A549 (cell line): ENCODE measurements around the gene KCNQ1. TPM values are rescaled to one million over a fixed set of nuclear protein-coding genes. Genes with fewer than 3 reads are reported as not detected.

Experiments
- ATAC-seq, 2 experiments: fragments of 200-7000 bp in 1 of 2; fragments of >200 bp in 1 of 2; cut with Nextera tagmentation in 1 of 2; cut with Tn5 transposase in 1 of 2; 3 replicates each; pipeline versions ENCODE4 v1.8.0 to v1.9.1; 2018 to 2020; ENCODE audit warnings: mild to moderate bottlenecking in 1 of 2, moderate library complexity in 1 of 2
- CTCF ChIA-PET: fragments of 300-600 bp; sonication (Branson Sonifier 250); formaldehyde crosslinking; extraction: SDS; loops from one replicate; lab custom pipeline; 2021; ENCODE audit warnings: antibody characterized with exemption, inconsistent platforms; lab: Yijun Ruan, JAX
- POLR2A ChIA-PET: fragments of 350-600 bp; formaldehyde crosslinking; extraction: SDS; loops from one replicate; lab custom pipeline; 2021; ENCODE audit warnings: antibody characterized with exemption, inconsistent platforms; lab: Yijun Ruan, JAX
- DNase-seq, 2 experiments: peaks; one replicate each; pipeline versions ENCODE4 v3.0.0 to v3.0.0-alpha.2; 2011 to 2016; ENCODE audit warnings: low read depth in 1 of 2, low spot score in 1 of 2
- FAIRE-seq: peaks from 2 replicates; lab custom pipeline; 2011; peaks lifted over from hg19 to GRCh38; lab: Jason Lieb, UNC
- H3K27ac ChIP-seq, 2 experiments: fragments of >200 bp; sonication (Bioruptor Twin); formaldehyde crosslinking; 3 replicates each; pipeline ENCODE4 v1.5.1; 2016 to 2017
- H3K4me1 ChIP-seq: fragments of >200 bp; sonication (Bioruptor Twin); formaldehyde crosslinking; 3 replicates; pipeline ENCODE4 v1.6.1; 2016
- H3K4me2 ChIP-seq: fragments of >200 bp; sonication (Bioruptor Twin); formaldehyde crosslinking; 3 replicates; pipeline ENCODE4 v1.6.1; 2016
- H3K4me3 ChIP-seq: fragments of >200 bp; sonication (Bioruptor Twin); formaldehyde crosslinking; 3 replicates; pipeline ENCODE4 v1.5.1; 2016
- H3K9me3 ChIP-seq: fragments of >200 bp; sonication (Bioruptor Twin); formaldehyde crosslinking; 3 replicates; pipeline ENCODE4 v1.6.1; 2016
- CHD2 ChIP-seq: fragments of 150-350 bp; IDR thresholded peaks from 2 replicates; pipeline ENCODE4 v1.6.1; 2014; ENCODE audit warnings: low read length; ENCODE audit not compliant: partially characterized antibody
- CHD4 ChIP-seq: fragments of 200-600 bp; sonication (generic); IDR thresholded peaks from 2 replicates; pipeline ENCODE4 v1.6.1; 2016; ENCODE audit warnings: antibody characterized with exemption, mild to moderate bottlenecking, borderline replicate concordance
- ESRRA ChIP-seq: fragments of 150-350 bp; IDR thresholded peaks from 2 replicates; pipeline ENCODE4 v1.6.1; 2014; ENCODE audit warnings: mild to moderate bottlenecking, low read length, borderline replicate concordance
- FOSB ChIP-seq: fragments of 250-450 bp; sonication (Bioruptor Pico); IDR thresholded peaks from 2 replicates; pipeline ENCODE4 v1.5.0; 2020; ENCODE audit warnings: mild to moderate bottlenecking, moderate library complexity
- HDAC2 ChIP-seq: fragments of 200-600 bp; sonication (generic); IDR thresholded peaks from 2 replicates; pipeline ENCODE4 v1.6.1; 2016
- HEYL ChIP-seq: fragments of 250-450 bp; sonication (Bioruptor Pico); IDR thresholded peaks from 2 replicates; pipeline ENCODE4 v1.8.0; 2021; ENCODE audit warnings: mild to moderate bottlenecking, moderate library complexity
- HOXA7 ChIP-seq: fragments of 250-450 bp; sonication (Bioruptor Pico); IDR thresholded peaks from 2 replicates; pipeline ENCODE4 v1.5.0; 2020; ENCODE audit warnings: mild to moderate bottlenecking, moderate library complexity
- HOXB5 ChIP-seq: fragments of 250-450 bp; sonication (Bioruptor Pico); IDR thresholded peaks from 2 replicates; pipeline ENCODE4 v1.5.0; 2020; ENCODE audit warnings: mild to moderate bottlenecking, moderate library complexity
- JUN ChIP-seq, 2 experiments: fragments of >200 bp; sonication (Bioruptor Twin); formaldehyde crosslinking; IDR thresholded peaks; 2 replicates in 1 of 2; 3 replicates in 1 of 2; pipeline ENCODE4 v1.6.1; 2016 to 2017
- MAFK ChIP-seq: fragments of 450-650 bp; IDR thresholded peaks from 2 replicates; pipeline ENCODE4 v1.6.1; 2014; ENCODE audit not compliant: partially characterized antibody
- PHF8 ChIP-seq: fragments of 200-600 bp; sonication (generic); IDR thresholded peaks from 2 replicates; pipeline ENCODE4 v1.6.1; 2016; ENCODE audit warnings: low read depth, mild to moderate bottlenecking, antibody characterized with exemption, moderate library complexity, borderline replicate concordance
- POLR2A ChIP-seq: IDR thresholded peaks from 2 replicates; pipeline ENCODE4 v1.6.1; 2012; ENCODE audit warnings: mild to moderate bottlenecking, low read length
- RARB ChIP-seq: fragments of 250-450 bp; sonication (Bioruptor Pico); IDR thresholded peaks from 2 replicates; pipeline ENCODE4 v1.8.0; 2021; ENCODE audit warnings: mild to moderate bottlenecking, moderate library complexity
- RFX5 ChIP-seq: fragments of 450-650 bp; IDR thresholded peaks from 2 replicates; pipeline ENCODE4 v1.7.1; 2014; ENCODE audit warnings: antibody characterized with exemption, mild to moderate bottlenecking, moderate library complexity
- SREBF2 ChIP-seq: fragments of 450-650 bp; IDR thresholded peaks from 2 replicates; pipeline ENCODE4 v1.6.1; 2014; ENCODE audit warnings: mild to moderate bottlenecking, moderate library complexity
- ZFP36 ChIP-seq: fragments of 450-650 bp; IDR thresholded peaks from 2 replicates; pipeline ENCODE4 v1.6.1; 2014; ENCODE audit warnings: borderline replicate concordance; ENCODE audit not compliant: partially characterized antibody
- WGBS: methylation state at CpG from one replicate; pipeline ENCODE4 v1.1.6; 2017; ENCODE audit errors: missing lambda C conversion rate; 5-methylcytosine and 5-hydroxymethylcytosine counted together
- polyA plus RNA-seq, 4 experiments: library from polyadenylated mRNA; depleted of rRNA in 3 of 4; stranded (reverse); fragments of >200 nt; fragmentation: RNase III in 1 of 4; extraction: RNeasy Plus Mini Kit Qiagen cat#74134 plus additional on column Dnase treatment in 1 of 4; gene quantifications; 2 replicates in 3 of 4; 3 replicates in 1 of 4; pipeline ENCODE4 v1.2.3, GENCODE V29; 2011 to 2017
- TF ChIP-seq, protein P1 (sequence below): IDR thresholded peaks from 2 replicates; pipeline ENCODE4 v1.6.1; 2012
- TF ChIP-seq, protein P2 (sequence below): fragments of >200 bp; sonication (Bioruptor Twin); formaldehyde crosslinking; IDR thresholded peaks from 3 replicates; pipeline ENCODE4 v1.6.1; 2016
- TF ChIP-seq, protein P3 (sequence below): fragments of 200-600 bp; sonication (generic); IDR thresholded peaks from 2 replicates; pipeline ENCODE4 v1.6.1; 2016; ENCODE audit warnings: antibody characterized with exemption, mild to moderate bottlenecking, moderate library complexity
- TF ChIP-seq, protein P4 (sequence below): IDR thresholded peaks from 2 replicates; pipeline ENCODE4 v1.6.1; 2012; ENCODE audit warnings: low read depth, borderline replicate concordance
- TF ChIP-seq, protein P5 (sequence below): fragments of 450-650 bp; IDR thresholded peaks from 2 replicates; pipeline ENCODE4 v1.6.1; 2014; ENCODE audit warnings: antibody characterized with exemption
- TF ChIP-seq, protein P6 (sequence below): IDR thresholded peaks from 2 replicates; pipeline ENCODE4 v1.6.1; 2012

KCNQ1 gene
- polyA plus RNA-seq, 2 of the 4 experiments (the other 2 are of a cell fraction) = 0.14 to 0.17 TPM

DNA sequence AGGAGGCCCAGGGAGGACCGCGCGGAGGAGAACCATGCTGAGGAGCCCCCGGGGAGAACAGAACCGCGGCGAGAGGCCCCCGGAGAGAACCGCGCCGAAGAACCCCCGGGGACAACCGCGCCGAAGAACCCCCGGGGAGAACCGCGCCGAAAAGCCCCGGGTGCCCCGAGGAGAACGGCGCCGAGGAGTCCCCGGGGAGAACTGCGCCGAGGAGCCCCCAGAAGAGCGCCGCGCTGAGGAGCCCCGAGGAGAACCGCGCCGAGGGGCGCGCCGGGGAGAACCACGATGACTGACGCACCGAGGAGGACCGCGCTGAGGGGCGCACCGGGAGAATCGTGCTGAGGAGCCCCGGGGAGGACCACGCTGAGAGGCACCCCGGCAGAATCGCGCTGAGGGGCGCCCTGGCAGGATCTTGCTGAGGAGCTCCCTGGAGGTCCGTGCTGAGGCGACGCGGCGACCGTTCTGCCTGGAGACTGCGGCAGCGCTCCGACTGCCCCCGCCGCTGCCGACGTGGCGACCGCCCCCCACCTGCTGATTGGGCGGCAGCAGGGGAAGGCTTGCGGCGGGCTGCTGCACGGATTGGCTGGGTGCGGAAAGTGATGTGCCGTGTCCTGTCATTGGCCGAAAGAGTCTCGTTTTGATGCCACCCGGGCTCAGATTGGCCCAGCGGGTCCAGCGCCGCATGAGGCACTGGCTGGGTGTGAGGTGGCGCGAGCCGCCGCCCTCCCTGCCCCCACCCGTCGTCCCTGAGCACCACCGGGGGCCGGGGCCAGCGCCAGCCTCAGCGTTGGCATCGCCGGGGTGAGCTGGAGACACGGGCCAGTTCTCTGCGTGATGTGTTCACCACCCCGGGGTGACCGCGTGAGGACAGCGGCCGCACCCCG is 255.0 kb downstream of the KCNQ1 start, which contains the start of gene KCNQ1OT1:
KCNQ1OT1 (minus strand) TSS at position 464 of the 884 bp plus-strand sequence.
- peak within 1 kb of the TSS; percentile 99 for H3K27ac ChIP-seq
- H3K4me2 ChIP-seq = peak within 1 kb of the TSS; percentile 97
- peak within 1 kb of the TSS; percentile 89 for H3K4me3 ChIP-seq
- H3K4me1 ChIP-seq = peaks cover 16% of the 10 kb centered on the region; the same call in 2 of the 3 replicates
- peak; percentile 95 to 98 for DNase-seq
- peak; percentile 85 for FAIRE-seq
- TF ChIP-seq, protein P1, sequence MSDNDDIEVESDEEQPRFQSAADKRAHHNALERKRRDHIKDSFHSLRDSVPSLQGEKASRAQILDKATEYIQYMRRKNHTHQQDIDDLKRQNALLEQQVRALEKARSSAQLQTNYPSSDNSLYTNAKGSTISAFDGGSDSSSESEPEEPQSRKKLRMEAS = peak; percentile 71; the same call in 1 of the 2 replicates
- TF ChIP-seq HOXA7 (CRISPR knock-in tag) (no peak), MAFK (no peak), HEYL (CRISPR knock-in tag) (no peak), RFX5 (peak; percentile 91), JUN (IDR thresholded peaks at IDR 0.05) (peak; percentile 0 to 61; a peak in 2 of 5 replicates), PHF8 (peak; percentile 55), SREBF2 (peak; percentile 14; the same call in 1 of the 2 replicates), POLR2A (peak; percentile 99), HOXB5 (CRISPR knock-in tag) (no peak)
- TF ChIP-seq, protein P2, sequence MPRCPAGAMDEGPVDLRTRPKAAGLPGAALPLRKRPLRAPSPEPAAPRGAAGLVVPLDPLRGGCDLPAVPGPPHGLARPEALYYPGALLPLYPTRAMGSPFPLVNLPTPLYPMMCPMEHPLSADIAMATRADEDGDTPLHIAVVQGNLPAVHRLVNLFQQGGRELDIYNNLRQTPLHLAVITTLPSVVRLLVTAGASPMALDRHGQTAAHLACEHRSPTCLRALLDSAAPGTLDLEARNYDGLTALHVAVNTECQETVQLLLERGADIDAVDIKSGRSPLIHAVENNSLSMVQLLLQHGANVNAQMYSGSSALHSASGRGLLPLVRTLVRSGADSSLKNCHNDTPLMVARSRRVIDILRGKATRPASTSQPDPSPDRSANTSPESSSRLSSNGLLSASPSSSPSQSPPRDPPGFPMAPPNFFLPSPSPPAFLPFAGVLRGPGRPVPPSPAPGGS = peak; percentile 87
- TF ChIP-seq, protein P3, sequence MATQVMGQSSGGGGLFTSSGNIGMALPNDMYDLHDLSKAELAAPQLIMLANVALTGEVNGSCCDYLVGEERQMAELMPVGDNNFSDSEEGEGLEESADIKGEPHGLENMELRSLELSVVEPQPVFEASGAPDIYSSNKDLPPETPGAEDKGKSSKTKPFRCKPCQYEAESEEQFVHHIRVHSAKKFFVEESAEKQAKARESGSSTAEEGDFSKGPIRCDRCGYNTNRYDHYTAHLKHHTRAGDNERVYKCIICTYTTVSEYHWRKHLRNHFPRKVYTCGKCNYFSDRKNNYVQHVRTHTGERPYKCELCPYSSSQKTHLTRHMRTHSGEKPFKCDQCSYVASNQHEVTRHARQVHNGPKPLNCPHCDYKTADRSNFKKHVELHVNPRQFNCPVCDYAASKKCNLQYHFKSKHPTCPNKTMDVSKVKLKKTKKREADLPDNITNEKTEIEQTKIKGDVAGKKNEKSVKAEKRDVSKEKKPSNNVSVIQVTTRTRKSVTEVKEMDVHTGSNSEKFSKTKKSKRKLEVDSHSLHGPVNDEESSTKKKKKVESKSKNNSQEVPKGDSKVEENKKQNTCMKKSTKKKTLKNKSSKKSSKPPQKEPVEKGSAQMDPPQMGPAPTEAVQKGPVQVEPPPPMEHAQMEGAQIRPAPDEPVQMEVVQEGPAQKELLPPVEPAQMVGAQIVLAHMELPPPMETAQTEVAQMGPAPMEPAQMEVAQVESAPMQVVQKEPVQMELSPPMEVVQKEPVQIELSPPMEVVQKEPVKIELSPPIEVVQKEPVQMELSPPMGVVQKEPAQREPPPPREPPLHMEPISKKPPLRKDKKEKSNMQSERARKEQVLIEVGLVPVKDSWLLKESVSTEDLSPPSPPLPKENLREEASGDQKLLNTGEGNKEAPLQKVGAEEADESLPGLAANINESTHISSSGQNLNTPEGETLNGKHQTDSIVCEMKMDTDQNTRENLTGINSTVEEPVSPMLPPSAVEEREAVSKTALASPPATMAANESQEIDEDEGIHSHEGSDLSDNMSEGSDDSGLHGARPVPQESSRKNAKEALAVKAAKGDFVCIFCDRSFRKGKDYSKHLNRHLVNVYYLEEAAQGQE = no peak
- TF ChIP-seq, protein P4, sequence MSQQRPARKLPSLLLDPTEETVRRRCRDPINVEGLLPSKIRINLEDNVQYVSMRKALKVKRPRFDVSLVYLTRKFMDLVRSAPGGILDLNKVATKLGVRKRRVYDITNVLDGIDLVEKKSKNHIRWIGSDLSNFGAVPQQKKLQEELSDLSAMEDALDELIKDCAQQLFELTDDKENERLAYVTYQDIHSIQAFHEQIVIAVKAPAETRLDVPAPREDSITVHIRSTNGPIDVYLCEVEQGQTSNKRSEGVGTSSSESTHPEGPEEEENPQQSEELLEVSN = 0 out of 2 replicates have a peak, but pooled peaks have one; percentile 23
- TF ChIP-seq, protein P5, sequence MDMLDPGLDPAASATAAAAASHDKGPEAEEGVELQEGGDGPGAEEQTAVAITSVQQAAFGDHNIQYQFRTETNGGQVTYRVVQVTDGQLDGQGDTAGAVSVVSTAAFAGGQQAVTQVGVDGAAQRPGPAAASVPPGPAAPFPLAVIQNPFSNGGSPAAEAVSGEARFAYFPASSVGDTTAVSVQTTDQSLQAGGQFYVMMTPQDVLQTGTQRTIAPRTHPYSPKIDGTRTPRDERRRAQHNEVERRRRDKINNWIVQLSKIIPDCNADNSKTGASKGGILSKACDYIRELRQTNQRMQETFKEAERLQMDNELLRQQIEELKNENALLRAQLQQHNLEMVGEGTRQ = no peak
- WGBS = 59% methylated on average over 72 of the region's 98 CpGs
- H3K9me3 ChIP-seq = no peaks in the 10 kb centered on the region
- peak; percentile 94 to 97 for ATAC-seq
- POLR2A ChIA-PET = interaction anchor here (0.6 to 1.3 kb wide), 5 partner anchors 16 to 299 kb away, joined by 3 to 9 read pairs (median 3); partner anchors contain the start of genes CDKN1C and TSSC4
- CTCF ChIA-PET = no interaction called here

DNA sequence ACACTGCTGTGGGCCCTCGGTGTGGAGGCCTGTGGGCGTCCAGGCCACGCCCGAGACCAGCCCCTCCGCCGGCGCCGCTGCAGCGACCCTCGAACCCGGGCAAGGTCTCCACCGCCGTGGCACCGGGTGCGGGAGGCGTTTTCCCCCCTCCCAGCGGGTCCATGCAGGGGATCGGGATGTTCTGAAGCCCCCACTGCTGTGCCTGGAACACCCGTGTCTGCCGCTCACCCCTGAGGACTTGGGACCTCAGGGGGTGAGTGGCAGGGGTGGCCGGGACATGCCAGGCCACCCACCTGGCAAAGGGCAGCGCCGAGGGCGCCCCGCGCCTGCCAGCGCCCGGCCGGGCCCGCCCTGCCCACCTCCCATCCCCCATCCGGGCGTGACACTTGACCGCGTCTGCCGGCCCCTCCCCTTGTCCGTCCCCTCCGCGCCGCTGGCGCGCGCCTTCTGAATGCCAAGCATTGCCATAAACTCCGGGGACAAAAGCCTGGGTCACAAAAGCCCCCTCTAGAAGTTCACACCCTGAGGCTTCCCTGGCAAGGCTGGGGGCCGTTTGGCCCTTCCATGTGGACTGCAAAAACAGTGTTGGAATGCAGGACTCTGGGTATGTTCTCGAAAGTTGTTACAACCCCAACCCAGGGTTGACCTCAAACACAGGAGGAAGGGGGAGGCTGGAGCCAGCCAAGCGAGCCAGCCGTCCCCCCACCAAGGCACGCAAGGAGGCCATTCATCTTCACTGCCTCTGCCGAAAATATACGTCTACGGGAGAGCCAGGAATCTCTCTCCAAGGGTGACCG is 255.8 kb downstream of the KCNQ1 start:
- POLR2A ChIA-PET = interaction anchor here (0.6 to 1.3 kb wide), 5 partner anchors 17 to 300 kb away, joined by 3 to 9 read pairs (median 3); partner anchors contain the start of genes CDKN1C and TSSC4
- DNase-seq (peak; percentile 52 to 57), FAIRE-seq (no peak), ATAC-seq (peak; percentile 58 to 62; a peak in 5 of 6 replicates)
- Histone ChIP-seq H3K4me3 (peak overlapping the region; percentile 89), H3K27ac (peak overlapping the region; percentile 99), H3K9me3 (no peaks in the 10 kb centered on the region), H3K4me2 (peak overlapping the region; percentile 97), H3K4me1 (peaks cover 16% of the 10 kb centered on the region; the same call in 2 of the 3 replicates)
- TF ChIP-seq ESRRA (no peak), RARB (no peak), ZFP36 (no peak), CHD2 (no peak), HDAC2 (no peak), CHD4 (no peak), FOSB (CRISPR knock-in tag) (no peak), PHF8 (peak; percentile 79), JUN (IDR thresholded peaks at IDR 0.05) (no peak; a peak in 2 of 5 replicates)
- TF ChIP-seq, protein P4 = no peak
- TF ChIP-seq, protein P1 = peak; percentile 6; the same call in 1 of the 2 replicates
- TF ChIP-seq, protein P6, sequence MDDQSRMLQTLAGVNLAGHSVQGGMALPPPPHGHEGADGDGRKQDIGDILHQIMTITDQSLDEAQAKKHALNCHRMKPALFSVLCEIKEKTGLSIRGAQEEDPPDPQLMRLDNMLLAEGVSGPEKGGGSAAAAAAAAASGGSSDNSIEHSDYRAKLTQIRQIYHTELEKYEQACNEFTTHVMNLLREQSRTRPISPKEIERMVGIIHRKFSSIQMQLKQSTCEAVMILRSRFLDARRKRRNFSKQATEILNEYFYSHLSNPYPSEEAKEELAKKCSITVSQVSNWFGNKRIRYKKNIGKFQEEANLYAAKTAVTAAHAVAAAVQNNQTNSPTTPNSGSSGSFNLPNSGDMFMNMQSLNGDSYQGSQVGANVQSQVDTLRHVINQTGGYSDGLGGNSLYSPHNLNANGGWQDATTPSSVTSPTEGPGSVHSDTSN = no peak
- CTCF ChIA-PET = no interaction called here
- WGBS = 63% methylated on average over 17 of the region's 52 CpGs
